HL-60/S4 (cell line): Measurements from ENCODE around the gene ATP1A1.

Experiments
- in situ Hi-C: fragments of 300-500 bp; cut with MboI; formaldehyde crosslinking; loops from 2 replicates; pipeline ENCODE4 v1.14.3; 2022; ENCODE audit warnings: low sequenced_read_pairs

Gene ATP1A1

DNA sequence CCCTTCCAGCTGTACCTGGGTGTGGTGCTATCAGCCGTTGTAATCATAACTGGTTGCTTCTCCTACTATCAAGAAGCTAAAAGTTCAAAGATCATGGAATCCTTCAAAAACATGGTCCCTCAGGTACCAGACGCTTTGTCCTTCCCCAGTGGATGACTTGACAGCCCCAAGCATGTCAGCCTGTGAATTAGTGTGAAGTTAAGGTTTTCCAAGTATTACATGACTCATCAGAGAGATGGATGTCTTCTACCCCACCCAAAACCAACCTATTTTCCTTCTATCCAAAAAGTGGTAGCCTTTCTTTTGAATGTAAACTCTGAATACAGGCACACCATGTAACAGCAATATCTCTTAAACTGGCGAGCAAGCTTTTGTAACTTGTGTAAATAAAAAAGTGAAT is 15.1 kb downstream of the ATP1A1 start:
- in situ Hi-C loops, result no loop called here

DNA sequence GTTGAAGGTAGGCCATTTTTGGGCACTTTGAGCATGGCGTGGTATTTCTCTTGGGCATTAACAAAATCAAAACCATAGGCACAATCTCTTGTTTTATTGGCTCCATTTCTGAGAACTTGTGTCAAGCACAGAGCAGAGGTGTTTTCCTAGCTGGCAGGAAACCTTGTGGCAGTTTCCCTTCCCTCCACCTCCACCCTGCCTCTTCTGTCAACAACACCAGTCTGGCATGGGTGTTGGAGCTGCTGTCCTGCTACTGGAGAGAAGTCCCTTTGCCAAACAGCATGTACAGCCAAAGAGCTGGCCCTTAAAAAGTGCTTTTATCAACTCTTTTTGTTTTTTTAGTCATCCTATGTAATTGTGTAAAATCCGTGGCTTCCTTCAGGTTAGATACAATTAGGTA is 16.0 kb downstream of the ATP1A1 start:
- in situ Hi-C loops, result no loop called here

DNA sequence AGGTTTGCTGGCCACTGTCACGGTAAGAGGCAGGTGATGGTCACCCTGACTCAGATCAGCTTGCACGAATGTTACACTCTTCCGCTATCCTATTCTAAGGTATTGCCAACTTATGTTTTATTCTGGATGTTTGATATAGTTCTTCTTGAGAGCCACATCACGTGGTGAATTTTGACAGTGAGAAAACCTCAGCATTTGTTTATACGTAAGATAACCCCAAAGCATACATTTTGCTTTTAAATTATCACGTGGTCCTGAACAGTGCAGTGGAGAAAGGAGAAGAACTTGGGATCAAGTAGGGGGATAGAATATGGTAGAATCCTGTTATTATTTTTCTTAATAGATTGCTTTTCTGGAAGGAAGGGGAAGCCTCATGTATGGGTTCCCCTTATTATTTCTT is 16.6 kb downstream of the ATP1A1 start:
- in situ Hi-C loops, result no loop called here

DNA sequence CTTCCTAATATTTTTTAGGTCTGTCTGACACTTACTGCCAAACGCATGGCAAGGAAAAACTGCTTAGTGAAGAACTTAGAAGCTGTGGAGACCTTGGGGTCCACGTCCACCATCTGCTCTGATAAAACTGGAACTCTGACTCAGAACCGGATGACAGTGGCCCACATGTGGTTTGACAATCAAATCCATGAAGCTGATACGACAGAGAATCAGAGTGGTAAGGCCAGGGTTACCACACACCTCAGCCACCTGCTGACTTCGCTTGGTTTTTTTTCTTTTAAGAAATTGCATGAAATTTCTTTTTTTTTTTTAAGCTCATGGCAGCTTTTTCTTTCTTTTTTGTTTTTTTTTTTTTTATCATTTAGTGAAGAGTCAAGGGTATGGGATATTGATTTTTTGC is 17.2 kb downstream of the ATP1A1 start:
- in situ Hi-C loops, result no loop called here

DNA sequence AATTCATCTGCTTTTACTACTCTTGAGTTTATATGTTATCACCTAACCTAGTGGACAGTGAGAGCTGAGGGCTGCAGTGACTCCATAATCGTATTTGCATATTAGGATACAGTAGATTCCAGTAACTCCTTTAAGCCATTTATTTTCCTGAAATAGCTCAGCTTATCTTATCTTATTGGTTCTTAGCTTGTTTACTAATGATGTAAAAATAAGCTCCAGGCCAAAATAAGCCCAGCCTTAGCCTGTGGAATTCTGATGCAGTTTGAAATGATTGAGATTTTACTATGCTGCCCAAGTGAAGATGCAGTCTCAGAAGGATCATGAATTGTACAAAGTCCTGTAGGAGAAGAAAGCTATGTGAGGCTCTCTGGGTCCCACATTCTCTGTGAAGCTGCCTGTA is 18.1 kb downstream of the ATP1A1 start:
- in situ Hi-C loops, result no loop called here

DNA sequence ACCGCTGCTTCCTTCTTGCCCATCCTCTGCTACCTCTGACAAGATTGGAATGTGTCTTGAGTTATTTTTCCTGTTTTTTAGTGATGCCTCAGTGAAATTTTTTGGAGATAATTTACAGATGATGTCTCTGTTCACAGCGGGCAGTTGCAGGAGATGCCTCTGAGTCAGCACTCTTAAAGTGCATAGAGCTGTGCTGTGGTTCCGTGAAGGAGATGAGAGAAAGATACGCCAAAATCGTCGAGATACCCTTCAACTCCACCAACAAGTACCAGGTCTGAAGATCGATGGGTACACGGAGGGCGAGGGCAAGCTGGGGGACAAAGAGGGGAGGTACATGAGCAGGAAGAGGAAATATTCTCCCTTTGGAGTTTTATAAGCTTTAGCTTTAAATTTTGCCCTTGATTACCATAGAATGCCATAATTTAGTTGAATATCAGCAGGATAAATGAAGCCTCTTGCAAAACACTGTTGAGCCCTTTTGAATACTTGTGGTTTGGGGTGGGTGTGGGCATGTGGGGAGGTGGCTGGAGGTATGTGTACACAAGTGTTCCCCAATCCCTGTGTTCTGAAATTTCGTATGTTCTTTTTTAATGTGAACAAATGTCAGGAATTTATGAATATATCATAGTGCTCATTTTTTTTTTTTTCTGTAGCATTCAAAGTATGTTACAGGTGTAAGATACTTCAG is 19.8 kb downstream of the ATP1A1 start:
- in situ Hi-C loops, result no loop called here

DNA sequence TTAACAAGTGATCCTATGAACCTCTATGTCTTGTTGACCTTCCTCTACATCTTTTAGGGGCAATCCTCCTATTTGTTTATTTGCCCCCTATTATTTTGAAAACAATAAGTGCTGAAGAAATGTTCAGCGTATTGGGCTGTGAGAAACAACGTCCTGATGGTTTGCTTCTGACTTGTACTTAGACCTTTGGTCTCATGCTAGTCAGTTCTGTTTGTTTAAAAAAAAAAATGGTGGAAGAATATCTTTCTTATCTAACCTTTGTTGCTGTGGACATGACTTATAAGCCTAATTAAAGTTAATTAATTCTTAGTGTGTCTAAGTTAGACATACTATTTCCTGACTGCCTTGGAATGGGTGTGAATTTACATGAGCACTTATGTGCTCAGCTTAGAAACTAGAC is 20.7 kb downstream of the ATP1A1 start:
- in situ Hi-C loops, result no loop called here

DNA sequence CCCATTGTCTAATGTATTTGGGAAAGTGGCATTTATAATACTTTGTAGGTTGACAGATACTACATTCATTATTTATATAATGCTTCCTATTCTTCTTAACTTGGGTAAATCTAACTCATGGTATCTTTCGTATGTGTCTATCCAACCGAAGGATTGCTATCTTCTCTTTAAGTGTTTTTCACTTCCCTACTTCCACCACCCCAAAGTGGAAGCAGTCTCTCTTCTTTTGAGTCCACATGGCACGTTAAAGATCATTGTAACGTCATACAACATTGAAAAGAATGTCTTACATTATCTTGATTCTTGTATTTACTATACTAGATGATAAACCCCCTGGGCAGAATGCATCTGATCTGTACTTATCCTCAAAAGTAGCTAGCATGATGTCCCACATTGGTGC is 21.2 kb downstream of the ATP1A1 start:
- in situ Hi-C loops, result no loop called here

DNA sequence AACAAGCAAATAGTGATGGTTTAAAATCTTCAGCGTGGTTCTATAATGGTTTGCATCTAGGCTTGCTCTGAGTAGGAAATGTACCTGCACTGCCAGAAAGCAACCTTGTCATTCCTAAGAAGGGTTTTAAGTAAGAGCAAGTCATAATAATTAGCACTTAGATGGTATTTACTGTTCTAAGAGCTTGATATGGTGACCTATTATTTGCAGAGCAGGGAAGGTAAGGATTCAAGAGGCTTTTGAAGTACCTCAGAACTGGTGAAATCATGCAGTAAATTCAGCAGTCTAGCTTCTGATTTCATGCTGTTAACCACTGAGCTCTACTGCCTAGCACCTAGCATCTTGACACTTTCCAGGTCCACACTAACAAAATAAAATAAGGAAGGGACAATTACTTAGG is 23.7 kb downstream of the ATP1A1 start:
- in situ Hi-C loops, result no loop called here

DNA sequence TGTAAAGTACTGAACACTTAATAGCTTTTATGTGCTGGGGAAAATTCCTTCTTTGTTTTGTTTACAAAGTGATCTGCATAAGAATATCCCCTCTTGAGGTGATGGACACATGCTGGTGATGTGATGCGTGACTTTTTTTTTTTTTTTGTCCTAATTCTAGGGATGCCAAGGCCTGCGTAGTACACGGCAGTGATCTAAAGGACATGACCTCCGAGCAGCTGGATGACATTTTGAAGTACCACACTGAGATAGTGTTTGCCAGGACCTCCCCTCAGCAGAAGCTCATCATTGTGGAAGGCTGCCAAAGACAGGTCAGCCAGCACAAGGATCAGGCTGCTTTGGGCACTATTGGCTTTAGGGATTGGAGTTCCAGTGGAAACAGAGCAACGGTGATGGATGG is 24.7 kb downstream of the ATP1A1 start:
- in situ Hi-C loops, result no loop called here

DNA sequence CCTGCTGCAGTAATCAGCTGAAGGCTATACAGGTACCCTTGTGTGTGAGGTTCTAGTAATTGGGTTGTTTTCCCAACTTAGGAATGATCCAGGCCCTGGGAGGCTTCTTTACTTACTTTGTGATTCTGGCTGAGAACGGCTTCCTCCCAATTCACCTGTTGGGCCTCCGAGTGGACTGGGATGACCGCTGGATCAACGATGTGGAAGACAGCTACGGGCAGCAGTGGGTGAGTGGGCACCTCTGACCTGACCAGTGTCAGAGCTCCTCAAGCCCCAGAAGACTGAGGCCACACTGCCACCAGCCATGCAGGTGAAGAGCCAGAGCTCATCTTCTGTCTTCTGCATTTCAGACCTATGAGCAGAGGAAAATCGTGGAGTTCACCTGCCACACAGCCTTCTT is 27.7 kb downstream of the ATP1A1 start:
- in situ Hi-C loops, result no loop called here

DNA sequence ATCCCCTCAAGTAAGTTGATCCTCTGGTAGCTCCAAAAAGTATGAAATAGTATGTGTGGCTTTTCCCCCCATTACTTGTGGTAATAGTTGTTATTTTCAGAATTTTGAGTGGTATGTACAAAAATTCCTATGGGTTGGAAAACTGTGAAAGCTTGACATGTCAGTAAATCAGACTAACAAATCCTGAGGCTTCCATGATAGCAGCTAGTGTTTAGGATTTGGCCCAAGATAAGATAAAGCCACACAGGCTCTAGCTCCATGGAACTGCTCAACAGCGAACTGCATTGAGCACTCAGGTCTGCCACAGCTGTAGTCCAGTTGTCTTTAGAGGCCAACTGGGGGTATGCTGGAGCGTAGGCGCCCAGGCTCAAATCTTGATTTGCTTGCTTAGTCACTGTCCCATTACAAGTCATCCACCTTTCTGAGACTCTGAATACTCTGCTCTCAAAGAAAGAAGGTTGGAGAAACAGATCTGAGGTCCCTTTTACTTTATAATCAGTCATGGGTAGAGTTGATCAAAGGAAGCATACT is 28.7 kb downstream of the ATP1A1 start:
- in situ Hi-C loops, result no loop called here

DNA sequence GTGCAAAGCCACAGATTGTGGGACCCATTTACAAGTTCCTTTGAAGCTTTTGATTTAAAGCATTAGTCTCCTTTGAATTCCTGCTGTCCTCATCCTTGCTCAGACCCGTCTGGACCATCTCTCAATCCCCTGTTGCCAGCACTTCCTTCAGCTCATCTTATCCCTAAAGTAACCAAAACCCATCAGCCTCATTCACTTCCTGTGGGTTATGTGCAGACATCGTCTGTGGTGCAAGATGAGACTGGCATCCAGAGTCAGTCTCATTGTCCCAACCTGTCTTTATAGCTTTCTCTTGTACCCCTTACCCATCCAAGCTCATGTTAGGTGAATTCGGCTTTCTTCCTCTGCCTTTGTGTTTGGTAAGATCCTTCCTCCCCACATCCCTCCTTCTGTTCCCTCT is 29.3 kb downstream of the ATP1A1 start:
- in situ Hi-C loops, result no loop called here

DNA sequence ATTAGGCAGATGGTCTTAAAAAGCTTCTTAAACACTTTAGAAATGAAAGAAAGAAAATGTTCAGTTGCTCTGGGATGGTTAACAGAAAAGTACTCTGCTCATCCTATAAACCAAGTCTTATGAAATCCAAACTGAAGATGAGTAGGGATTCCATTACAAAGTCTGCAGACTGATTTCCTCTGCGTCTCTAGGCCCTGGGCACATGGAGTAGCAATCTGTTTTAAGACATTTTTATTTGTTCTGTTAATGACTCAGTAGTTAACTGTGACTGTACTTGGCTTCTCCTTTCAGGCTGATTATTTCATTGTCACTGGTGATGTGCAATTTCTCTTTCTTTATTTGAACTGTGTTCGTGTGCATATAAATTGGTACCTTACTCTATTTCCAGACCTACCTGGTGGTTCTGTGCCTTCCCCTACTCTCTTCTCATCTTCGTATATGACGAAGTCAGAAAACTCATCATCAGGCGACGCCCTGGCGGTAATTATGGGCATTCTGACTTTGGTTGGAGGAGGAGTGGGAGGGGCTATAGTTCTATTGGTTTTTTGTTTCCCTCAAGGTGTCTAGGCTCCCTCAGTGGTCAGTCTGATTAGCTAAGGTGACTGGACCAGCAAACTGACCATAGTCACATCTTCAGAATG is 30.6 kb downstream of the ATP1A1 start:
- in situ Hi-C loops, result no loop called here

DNA sequence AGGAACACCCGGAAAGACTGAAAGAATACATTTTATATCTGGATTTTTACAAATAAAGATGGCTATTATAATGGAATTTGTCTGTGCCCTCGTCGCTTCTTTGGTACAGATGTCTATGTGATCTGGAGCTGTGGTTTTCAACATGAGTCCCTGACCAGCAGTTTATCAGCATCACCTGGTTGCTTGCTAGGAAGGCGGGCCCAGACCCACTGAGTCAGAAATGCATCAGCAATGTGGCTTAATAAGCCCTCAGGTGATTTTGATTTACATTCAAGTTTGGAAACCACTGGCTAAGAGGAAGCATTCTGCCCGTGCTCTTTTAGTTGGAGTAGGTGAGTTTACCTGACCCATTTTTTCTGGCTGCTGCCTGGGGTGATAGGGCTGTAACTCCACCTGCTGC is 31.7 kb downstream of the ATP1A1 start:
- in situ Hi-C loops, result no loop called here

DNA sequence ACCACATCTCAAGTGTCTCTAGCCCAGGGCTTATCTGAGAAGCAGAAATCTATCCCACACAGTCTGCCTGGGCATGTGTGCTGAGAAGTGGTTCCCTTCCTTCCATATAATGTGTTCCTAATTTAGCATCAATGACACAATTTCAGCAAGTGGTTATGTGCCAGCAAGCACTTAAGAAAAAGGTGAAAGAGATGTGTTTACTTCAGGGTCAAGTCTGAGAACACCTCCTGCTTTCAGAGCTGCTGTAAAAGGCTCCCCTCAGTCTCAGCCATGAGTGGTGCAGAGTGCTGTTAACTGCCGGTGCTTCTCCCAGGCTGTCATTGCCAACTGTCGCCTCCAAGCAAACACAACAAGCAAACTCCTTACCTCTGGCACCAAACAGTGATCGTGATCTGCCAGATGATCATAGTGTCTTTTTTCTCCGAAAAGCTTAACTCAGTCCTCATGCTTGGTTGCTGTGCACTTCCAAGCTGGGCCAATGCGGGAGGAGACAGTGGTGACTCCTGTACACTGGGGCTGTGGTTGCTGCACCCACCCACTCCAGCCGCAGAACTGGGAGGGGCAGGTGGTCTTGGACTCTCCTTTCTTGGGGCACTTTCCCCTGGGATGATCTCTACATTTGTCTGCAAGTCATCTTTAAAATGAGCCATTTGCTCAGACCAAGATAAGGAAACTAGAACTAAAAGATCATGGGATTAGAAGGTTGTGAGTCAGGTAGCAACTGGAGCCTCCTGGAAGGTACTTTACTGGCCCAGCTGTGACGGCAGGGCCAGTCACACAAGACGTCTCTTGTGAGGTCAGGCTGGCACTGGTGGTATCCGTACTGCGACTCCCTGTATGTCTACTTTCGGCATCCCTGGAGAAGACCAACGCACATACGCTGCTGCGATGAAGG is 32.4 kb downstream of the ATP1A1 start:
- in situ Hi-C loops, result no loop called here

DNA sequence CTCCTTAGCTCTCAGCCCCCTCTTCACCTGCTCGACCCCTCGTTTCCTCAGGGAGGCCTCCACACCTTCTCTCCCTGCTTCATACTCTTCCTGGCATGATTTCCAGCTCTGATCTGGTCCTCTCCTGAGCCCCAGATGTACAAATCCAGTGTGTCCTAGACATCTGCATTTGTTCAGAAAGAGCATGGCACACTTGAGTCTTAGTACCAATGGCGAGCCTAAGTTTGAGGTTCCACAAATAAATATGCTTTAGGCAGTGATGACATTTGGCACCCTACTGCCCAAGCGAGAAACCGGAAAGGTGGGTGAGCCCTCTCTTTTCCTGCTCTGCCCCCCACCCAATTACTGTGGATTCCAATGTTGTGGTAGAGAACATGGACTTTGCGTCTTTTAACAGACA is 34.0 kb downstream of the ATP1A1 start:
- in situ Hi-C loops, result no loop called here

DNA sequence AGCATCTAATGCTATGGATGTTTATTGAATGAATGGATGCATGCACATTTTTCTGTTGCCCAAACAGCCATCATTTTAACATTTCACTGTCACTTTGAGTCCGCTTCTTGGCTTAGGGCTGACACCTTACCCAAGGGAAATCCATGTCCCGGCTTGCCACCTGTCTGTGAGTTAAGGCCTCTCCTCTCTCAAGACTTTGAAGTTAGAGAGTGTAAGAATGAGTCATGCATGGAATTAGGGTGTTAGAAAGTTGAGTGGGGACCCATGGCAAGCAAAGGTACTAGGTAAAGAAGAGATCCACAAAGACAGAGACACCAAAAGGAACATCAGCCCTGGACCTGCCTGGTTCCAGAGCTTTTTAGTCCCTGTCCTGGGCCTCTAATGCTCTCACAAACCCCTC is 35.1 kb downstream of the ATP1A1 start:
- in situ Hi-C loops, result no loop called here

DNA sequence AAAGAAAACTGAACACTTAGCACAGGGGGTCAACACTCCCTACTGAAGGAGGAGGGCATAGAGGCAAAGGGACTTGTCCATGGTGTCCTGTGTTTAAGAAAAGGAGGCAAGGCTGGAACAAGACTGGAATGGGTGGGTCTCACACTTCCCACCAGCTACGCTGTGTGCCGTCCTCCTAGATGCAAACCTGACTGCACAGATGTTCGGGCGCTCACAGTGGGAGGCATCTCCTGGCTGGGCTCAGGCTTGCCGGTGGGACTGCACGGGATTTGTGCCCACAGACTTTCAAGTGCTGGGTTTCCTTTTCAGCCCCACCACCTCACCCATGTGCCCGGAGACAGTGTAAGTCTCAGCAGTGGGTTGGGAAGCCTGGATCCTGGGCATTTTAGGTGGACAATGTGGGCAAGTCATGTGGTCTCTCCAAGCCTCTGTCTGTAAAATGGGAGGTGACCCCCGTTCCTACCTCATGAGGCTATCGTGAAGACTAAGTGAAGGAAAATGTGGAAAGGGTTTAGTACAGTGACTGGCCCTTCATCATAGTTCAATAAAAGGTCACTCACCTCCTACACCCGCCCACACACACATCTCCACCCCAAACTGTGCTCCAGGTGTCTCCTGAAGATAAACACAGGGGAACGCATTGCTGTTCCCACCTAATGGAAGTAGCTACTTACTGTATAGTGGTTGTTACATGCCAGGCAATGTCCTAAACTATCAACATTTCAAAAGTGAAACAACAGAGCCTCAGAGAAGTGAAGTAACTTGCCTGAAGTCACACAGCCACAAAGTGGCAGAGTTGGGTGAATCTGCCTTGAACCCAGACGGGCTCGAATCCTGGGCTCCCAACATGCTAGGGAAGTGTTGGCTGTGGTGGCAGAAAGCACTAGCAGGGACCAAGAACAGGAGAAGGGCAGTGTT is 36.0 kb downstream of the ATP1A1 start:
- in situ Hi-C loops, result no loop called here

DNA sequence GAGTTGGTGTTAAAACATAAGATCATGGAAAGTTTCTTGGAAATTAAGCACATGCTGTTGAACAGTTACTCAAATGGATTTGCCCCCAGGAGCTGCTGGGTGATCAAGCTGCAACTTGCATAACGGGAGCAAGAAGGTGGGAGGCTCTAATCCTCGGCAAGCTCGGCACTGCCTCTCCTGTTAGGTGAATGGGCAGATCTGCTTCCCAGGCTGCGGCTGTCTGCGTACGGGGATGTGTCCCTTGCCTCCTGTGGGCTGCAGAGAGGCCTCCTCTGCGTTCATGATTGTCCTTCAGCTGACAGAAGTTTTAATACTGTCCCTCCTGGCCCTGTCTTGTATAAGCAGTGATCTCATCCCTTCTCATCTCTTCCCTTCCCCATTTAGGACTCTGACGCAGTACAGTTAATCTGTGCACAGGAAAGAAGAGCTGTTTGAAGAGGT is 36.7 kb downstream of the ATP1A1 start:
- in situ Hi-C loops, result no loop called here
